K562 (cell line): Measurements from ENCODE around the gene SPATC1L. TPM values are rescaled to one million over a fixed set of nuclear protein-coding genes. Genes with fewer than 3 reads are reported as not detected.

ENCODE experiments used
- ATF4 ChIP-seq: fragments of 450-650 bp; formaldehyde crosslinking; IDR thresholded peaks from 2 replicates; pipeline ENCODE4 v1.4.0; 2022; ENCODE audit warnings: mild to moderate bottlenecking, moderate library complexity
- BRD9 ChIP-seq: fragments of 450-650 bp; IDR thresholded peaks from 2 replicates; pipeline ENCODE4 v1.6.1; 2018; ENCODE audit warnings: low read depth; ENCODE audit not compliant: partially characterized antibody
- CBFA2T3 ChIP-seq: fragments of 450-650 bp; IDR thresholded peaks from 2 replicates; pipeline ENCODE4 v1.6.1; 2017
- FOXA3 ChIP-seq, 2 experiments: fragments of 450-650 bp in 1 of 2; sonication (generic) in 1 of 2; formaldehyde crosslinking; IDR thresholded peaks in 1 of 2; conservative IDR thresholded peaks in 1 of 2; 2 replicates each; pipeline versions ENCODE4 v1.4.0 to v1.8.0; 2020 to 2022; ENCODE audit warnings: mild to moderate bottlenecking in 2 of 2, missing genetic modification reagents in 1 of 2
- KLF6 ChIP-seq: fragments of 250-450 bp; sonication (Bioruptor Pico); IDR thresholded peaks from 2 replicates; pipeline ENCODE4 v1.4.0; 2020; ENCODE audit warnings: mild to moderate bottlenecking, moderate library complexity, borderline replicate concordance
- MEF2A ChIP-seq: IDR thresholded peaks from 2 replicates; pipeline ENCODE4 v1.6.1; 2011; ENCODE audit warnings: low read depth, mild to moderate bottlenecking, low read length, moderate library complexity; ENCODE audit not compliant: control insufficient read depth
- ZNF165 ChIP-seq: fragments of 250-450 bp; sonication (Bioruptor Pico); IDR thresholded peaks from 2 replicates; pipeline ENCODE4 v1.4.0; 2020; ENCODE audit warnings: borderline replicate concordance
- polyA plus RNA-seq, 8 experiments: library from polyadenylated mRNA; depleted of rRNA in 4 of 8; stranded (reverse) in 5 of 8; unstranded in 3 of 8; fragments of >200 nt; fragmentation: Nextera tagmentation in 2 of 8; fragmentation: Illumina TruSeq in 1 of 8; extraction: Ambion mirVana in 2 of 8; extraction: Trizol in 1 of 8; gene quantifications; 2 replicates each; pipeline versions ENCODE4 v1.2.1 to v1.2.3, GENCODE V29; 2011 to 2014; ENCODE audit warnings: inconsistent platforms in 1 of 8, missing spikeins in 1 of 8
- total RNA-seq, 7 experiments: library from RNA; depleted of rRNA in 6 of 7; stranded (reverse); fragments of >200 nt in 6 of 7; fragmentation: Illumina TruSeq in 2 of 7; extraction: Trizol in 2 of 7; gene quantifications; 2 replicates each; pipeline versions ENCODE4 v1.2.1 to v1.2.3, GENCODE V29; 2011 to 2021; ENCODE audit warnings: low replicate concordance in 1 of 7
- TF ChIP-seq, protein P1 (sequence below): sonication (generic); formaldehyde crosslinking; IDR thresholded peaks from 2 replicates; pipeline ENCODE4 v1.8.1; 2023; ENCODE audit warnings: missing genetic modification reagents, mild to moderate bottlenecking, borderline replicate concordance
- TF ChIP-seq, protein P2 (sequence below): fragments of 200-600 bp; sonication (generic); IDR thresholded peaks from one replicate; pipeline ENCODE4 v1.6.1; 2012; ENCODE audit warnings: mild to moderate bottlenecking, low read depth, low read length, inconsistent platforms

Gene SPATC1L
- total and polyA plus RNA-seq, 9 of the 15 experiments (the other 6 are each of a cell fraction or from before 2014, with no cell fraction given), result 0.14 to 121 (median 34.0) TPM; not detected in 1

- TF ChIP-seq, protein P1, sequence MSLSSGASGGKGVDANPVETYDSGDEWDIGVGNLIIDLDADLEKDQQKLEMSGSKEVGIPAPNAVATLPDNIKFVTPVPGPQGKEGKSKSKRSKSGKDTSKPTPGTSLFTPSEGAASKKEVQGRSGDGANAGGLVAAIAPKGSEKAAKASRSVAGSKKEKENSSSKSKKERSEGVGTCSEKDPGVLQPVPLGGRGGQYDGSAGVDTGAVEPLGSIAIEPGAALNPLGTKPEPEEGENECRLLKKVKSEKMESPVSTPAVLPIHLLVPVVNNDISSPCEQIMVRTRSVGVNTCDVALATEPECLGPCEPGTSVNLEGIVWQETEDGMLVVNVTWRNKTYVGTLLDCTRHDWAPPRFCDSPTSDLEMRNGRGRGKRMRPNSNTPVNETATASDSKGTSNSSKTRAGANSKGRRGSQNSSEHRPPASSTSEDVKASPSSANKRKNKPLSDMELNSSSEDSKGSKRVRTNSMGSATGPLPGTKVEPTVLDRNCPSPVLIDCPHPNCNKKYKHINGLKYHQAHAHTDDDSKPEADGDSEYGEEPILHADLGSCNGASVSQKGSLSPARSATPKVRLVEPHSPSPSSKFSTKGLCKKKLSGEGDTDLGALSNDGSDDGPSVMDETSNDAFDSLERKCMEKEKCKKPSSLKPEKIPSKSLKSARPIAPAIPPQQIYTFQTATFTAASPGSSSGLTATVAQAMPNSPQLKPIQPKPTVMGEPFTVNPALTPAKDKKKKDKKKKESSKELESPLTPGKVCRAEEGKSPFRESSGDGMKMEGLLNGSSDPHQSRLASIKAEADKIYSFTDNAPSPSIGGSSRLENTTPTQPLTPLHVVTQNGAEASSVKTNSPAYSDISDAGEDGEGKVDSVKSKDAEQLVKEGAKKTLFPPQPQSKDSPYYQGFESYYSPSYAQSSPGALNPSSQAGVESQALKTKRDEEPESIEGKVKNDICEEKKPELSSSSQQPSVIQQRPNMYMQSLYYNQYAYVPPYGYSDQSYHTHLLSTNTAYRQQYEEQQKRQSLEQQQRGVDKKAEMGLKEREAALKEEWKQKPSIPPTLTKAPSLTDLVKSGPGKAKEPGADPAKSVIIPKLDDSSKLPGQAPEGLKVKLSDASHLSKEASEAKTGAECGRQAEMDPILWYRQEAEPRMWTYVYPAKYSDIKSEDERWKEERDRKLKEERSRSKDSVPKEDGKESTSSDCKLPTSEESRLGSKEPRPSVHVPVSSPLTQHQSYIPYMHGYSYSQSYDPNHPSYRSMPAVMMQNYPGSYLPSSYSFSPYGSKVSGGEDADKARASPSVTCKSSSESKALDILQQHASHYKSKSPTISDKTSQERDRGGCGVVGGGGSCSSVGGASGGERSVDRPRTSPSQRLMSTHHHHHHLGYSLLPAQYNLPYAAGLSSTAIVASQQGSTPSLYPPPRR (CRISPR knock-in tag), result no peak
- TF ChIP-seq ZNF165 (CRISPR knock-in tag) (no peak), CBFA2T3 (peak; percentile 59), KLF6 (CRISPR knock-in tag) (no peak), BRD9 (peak; percentile 16), ATF4 (CRISPR knock-in tag) (no peak), MEF2A (no peak), FOXA3 (CRISPR knock-in tag; conservative IDR thresholded peaks at IDR 0.05 in 1 of 2, IDR thresholded peaks at IDR 0.05 in 1 of 2) (no peak)
- TF ChIP-seq, protein P2, sequence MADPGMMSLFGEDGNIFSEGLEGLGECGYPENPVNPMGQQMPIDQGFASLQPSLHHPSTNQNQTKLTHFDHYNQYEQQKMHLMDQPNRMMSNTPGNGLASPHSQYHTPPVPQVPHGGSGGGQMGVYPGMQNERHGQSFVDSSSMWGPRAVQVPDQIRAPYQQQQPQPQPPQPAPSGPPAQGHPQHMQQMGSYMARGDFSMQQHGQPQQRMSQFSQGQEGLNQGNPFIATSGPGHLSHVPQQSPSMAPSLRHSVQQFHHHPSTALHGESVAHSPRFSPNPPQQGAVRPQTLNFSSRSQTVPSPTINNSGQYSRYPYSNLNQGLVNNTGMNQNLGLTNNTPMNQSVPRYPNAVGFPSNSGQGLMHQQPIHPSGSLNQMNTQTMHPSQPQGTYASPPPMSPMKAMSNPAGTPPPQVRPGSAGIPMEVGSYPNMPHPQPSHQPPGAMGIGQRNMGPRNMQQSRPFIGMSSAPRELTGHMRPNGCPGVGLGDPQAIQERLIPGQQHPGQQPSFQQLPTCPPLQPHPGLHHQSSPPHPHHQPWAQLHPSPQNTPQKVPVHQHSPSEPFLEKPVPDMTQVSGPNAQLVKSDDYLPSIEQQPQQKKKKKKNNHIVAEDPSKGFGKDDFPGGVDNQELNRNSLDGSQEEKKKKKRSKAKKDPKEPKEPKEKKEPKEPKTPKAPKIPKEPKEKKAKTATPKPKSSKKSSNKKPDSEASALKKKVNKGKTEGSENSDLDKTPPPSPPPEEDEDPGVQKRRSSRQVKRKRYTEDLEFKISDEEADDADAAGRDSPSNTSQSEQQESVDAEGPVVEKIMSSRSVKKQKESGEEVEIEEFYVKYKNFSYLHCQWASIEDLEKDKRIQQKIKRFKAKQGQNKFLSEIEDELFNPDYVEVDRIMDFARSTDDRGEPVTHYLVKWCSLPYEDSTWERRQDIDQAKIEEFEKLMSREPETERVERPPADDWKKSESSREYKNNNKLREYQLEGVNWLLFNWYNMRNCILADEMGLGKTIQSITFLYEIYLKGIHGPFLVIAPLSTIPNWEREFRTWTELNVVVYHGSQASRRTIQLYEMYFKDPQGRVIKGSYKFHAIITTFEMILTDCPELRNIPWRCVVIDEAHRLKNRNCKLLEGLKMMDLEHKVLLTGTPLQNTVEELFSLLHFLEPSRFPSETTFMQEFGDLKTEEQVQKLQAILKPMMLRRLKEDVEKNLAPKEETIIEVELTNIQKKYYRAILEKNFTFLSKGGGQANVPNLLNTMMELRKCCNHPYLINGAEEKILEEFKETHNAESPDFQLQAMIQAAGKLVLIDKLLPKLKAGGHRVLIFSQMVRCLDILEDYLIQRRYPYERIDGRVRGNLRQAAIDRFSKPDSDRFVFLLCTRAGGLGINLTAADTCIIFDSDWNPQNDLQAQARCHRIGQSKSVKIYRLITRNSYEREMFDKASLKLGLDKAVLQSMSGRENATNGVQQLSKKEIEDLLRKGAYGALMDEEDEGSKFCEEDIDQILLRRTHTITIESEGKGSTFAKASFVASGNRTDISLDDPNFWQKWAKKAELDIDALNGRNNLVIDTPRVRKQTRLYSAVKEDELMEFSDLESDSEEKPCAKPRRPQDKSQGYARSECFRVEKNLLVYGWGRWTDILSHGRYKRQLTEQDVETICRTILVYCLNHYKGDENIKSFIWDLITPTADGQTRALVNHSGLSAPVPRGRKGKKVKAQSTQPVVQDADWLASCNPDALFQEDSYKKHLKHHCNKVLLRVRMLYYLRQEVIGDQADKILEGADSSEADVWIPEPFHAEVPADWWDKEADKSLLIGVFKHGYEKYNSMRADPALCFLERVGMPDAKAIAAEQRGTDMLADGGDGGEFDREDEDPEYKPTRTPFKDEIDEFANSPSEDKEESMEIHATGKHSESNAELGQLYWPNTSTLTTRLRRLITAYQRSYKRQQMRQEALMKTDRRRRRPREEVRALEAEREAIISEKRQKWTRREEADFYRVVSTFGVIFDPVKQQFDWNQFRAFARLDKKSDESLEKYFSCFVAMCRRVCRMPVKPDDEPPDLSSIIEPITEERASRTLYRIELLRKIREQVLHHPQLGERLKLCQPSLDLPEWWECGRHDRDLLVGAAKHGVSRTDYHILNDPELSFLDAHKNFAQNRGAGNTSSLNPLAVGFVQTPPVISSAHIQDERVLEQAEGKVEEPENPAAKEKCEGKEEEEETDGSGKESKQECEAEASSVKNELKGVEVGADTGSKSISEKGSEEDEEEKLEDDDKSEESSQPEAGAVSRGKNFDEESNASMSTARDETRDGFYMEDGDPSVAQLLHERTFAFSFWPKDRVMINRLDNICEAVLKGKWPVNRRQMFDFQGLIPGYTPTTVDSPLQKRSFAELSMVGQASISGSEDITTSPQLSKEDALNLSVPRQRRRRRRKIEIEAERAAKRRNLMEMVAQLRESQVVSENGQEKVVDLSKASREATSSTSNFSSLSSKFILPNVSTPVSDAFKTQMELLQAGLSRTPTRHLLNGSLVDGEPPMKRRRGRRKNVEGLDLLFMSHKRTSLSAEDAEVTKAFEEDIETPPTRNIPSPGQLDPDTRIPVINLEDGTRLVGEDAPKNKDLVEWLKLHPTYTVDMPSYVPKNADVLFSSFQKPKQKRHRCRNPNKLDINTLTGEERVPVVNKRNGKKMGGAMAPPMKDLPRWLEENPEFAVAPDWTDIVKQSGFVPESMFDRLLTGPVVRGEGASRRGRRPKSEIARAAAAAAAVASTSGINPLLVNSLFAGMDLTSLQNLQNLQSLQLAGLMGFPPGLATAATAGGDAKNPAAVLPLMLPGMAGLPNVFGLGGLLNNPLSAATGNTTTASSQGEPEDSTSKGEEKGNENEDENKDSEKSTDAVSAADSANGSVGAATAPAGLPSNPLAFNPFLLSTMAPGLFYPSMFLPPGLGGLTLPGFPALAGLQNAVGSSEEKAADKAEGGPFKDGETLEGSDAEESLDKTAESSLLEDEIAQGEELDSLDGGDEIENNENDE, result peak; percentile 81
Measured at GRCh38 chr21:46185716-46186115, 1.5 kb upstream of the SPATC1L start (continued).
